ENCODE results near the gene PILRB. TPM values are rescaled to one million over a fixed set of nuclear protein-coding genes. Genes with fewer than 3 reads are reported as not detected.
"Not testable (repeated sequence)": the region's sequence is repeated elsewhere in the genome, so short reads cannot be mapped to it uniquely, and the experiment has no call there.

The PILRB gene
- 100 to 1,000 TPM in 2 of 4 donors, 10 to 100 TPM in 2; 80.0 to 239 (median 113) TPM for total RNA-seq

DNA sequence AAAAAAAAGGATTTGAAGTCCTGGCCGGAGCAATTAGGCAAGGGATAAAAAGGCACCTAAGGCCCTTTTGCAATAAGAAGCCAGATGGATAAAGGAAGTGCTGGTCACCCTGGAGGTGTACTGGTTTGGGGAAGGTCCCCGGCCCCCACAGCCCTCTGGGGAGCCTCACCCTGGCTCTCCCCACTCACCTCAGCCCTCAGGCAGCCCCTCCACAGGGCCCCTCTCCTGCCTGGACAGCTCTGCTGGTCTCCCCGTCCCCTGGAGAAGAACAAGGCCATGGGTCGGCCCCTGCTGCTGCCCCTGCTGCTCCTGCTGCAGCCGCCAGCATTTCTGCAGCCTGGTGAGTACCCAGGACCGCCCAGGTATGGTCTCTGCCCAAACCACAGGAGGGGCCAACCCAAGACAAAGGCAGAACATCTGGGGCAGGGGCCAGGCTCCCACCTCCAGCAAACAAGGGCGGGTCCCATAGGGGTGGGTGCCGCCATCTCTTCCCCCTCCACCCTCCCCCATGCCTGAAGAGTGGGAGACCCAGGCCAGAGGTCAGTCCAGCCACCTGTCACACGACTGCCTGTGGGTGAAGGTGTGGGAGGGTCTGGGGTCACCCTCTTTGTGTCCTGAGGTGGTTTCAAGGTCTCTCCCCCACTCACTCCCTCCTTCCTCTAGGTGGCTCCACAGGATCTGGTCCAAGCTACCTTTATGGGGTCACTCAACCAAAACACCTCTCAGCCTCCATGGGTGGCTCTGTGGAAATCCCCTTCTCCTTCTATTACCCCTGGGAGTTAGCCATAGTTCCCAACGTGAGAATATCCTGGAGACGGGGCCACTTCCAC, at the start of gene PILRB:
Gene PILRB (plus strand): TSS at position 91 of the 830 bp plus-strand sequence. CDS start 186 bp downstream, at position 277.
- Histone ChIP-seq H3K36me3 (peaks cover 0 to 74% (median 37%) of the 10 kb centered on the region in 4 donors), H3K4me3 (no peak within 1 kb of the TSS), H3K27me3 (no peaks in the 10 kb centered on the region), H3K27ac (no peak within 1 kb of the TSS), H3K9me3 (no peaks in the 10 kb centered on the region), H3K4me1 (no peaks in the 10 kb centered on the region)
- intact Hi-C loops (cut with DNase I; ENCODE audit: low total_unique reads) = no loop called here
- in situ Hi-C loops (cut with MboI; ENCODE audit: low pct_ligation_motif_present in 1 of 4, low pct_unique_long_range_greater_than_20kb in 1 of 4, low sequenced_read_pairs in 3 of 4) = no loop called here
- TF ChIP-seq EP300 (IDR thresholded peaks at IDR 0.05; ENCODE audit: low read depth) = no peak
- no peak for TF ChIP-seq POLR2A (IDR thresholded peaks at IDR 0.05)
- no peak for TF ChIP-seq POLR2AphosphoS5 (IDR thresholded peaks at IDR 0.05)
- no peak for TF ChIP-seq CTCF (IDR thresholded peaks at IDR 0.05)
- 77 to 91% methylated on average over 1 to 6 of the region's 11 CpGs for WGBS, 2 donors (ENCODE audit: low coverage in 1 of 2)
- no peak for DNase-seq

DNA sequence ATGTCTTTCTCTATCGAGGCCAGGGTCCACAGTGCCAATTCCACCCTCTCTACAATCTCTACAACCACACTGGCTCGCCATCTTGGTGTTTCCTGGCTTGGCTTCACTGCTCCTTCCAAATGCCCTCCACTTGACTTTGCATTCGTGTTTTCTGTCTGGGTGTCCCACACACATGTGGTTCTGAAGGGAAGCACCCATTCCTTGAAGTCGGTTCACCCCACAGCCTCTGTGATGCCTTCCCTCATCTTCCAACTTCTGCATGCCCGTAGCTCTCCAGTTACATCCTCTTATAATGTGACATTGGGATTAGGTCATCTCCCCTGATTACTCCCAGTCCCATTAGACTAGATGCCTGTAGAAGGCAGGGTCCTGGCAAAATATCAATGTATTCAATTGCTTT, 39.6 kb upstream of the PILRB start:
- 82 to 87% methylated on average over 4 to 5 of the region's 5 CpGs for WGBS, 2 donors (ENCODE audit: low coverage in 1 of 2)
- H3K9me3 ChIP-seq; DNase-seq; H3K27ac ChIP-seq; H3K36me3 ChIP-seq; H3K27me3 ChIP-seq; H3K4me3 ChIP-seq; intact Hi-C loops (cut with DNase I; ENCODE audit: low total_unique reads); in situ Hi-C loops (cut with MboI; ENCODE audit: low pct_ligation_motif_present in 1 of 4, low pct_unique_long_range_greater_than_20kb in 1 of 4, low sequenced_read_pairs in 3 of 4); H3K4me1 ChIP-seq: not testable (repeated sequence)

DNA sequence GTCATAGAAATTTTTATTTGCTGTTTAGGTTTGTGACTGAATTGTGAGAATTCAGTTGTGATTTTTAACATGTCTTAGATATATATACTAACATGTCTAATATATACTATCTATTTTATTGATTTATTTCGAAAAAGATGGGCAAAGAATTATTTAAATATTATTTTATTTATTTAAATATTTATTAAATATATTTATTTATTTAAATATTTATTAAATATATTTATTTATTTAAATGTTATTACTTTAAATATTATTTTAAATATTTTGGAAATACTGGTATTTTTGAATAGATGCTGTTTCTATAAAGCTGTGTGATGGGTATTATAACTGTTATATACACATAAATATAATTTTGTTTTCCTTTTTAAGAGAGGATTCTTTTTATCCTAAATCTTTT, 36.3 kb upstream of the PILRB start:
- intact Hi-C loops (cut with DNase I; ENCODE audit: low total_unique reads); H3K27me3 ChIP-seq; H3K9me3 ChIP-seq; DNase-seq; H3K36me3 ChIP-seq; H3K4me3 ChIP-seq; H3K27ac ChIP-seq; in situ Hi-C loops (cut with MboI; ENCODE audit: low pct_ligation_motif_present in 1 of 4, low pct_unique_long_range_greater_than_20kb in 1 of 4, low sequenced_read_pairs in 3 of 4); H3K4me1 ChIP-seq: not testable (repeated sequence)
- 97% methylated on average over 1 of the region's 1 CpG; no CpG with 5 or more reads in 1 of the 2 donors for WGBS, 2 donors (ENCODE audit: low coverage in 1 of 2)

GRCh38 chr7:100324194-100324593, 33.7 kb upstream of the PILRB start:
- H3K4me1 ChIP-seq; H3K27ac ChIP-seq; DNase-seq; in situ Hi-C loops (cut with MboI; ENCODE audit: low pct_ligation_motif_present in 1 of 4, low pct_unique_long_range_greater_than_20kb in 1 of 4, low sequenced_read_pairs in 3 of 4); H3K36me3 ChIP-seq; H3K27me3 ChIP-seq; H3K4me3 ChIP-seq; intact Hi-C loops (cut with DNase I; ENCODE audit: low total_unique reads); H3K9me3 ChIP-seq: not testable (repeated sequence)
- WGBS, 2 donors (ENCODE audit: low coverage in 1 of 2) = 91% methylated on average over 13 of the region's 13 CpGs; no CpG with 5 or more reads in 1 of the 2 donors

DNA sequence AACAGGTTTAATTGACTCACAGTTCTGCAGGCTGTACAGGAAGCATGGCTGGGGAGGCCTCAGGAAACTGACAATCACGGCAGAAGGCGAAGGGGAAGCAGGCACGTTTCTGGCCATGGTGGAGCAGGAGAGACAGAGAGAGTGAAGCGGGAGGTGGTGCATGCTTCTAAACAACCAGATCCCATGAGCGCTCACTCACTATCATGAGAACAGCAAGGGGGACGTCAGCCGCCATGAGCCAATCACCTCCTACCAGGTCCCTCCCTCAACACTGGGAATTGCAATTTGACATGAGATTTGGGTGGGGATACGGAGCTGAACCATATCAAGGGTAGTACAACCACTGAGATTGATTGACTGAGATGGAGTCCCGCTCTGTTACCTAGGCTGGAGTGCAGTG, 32.2 kb upstream of the PILRB start:
- H3K4me1 ChIP-seq; H3K9me3 ChIP-seq; H3K27me3 ChIP-seq; DNase-seq; H3K36me3 ChIP-seq; in situ Hi-C loops (cut with MboI; ENCODE audit: low pct_ligation_motif_present in 1 of 4, low pct_unique_long_range_greater_than_20kb in 1 of 4, low sequenced_read_pairs in 3 of 4); H3K27ac ChIP-seq; H3K4me3 ChIP-seq; intact Hi-C loops (cut with DNase I; ENCODE audit: low total_unique reads): not testable (repeated sequence)
- 89 to 100% methylated on average over 3 to 9 of the region's 9 CpGs for WGBS, 2 donors (ENCODE audit: low coverage in 1 of 2)

- H3K4me1 ChIP-seq; H3K36me3 ChIP-seq; in situ Hi-C loops (cut with MboI; ENCODE audit: low pct_ligation_motif_present in 1 of 4, low pct_unique_long_range_greater_than_20kb in 1 of 4, low sequenced_read_pairs in 3 of 4); H3K4me3 ChIP-seq; intact Hi-C loops (cut with DNase I; ENCODE audit: low total_unique reads); H3K9me3 ChIP-seq; H3K27ac ChIP-seq; DNase-seq; H3K27me3 ChIP-seq: not testable (repeated sequence)
- WGBS, 2 donors (ENCODE audit: low coverage in 1 of 2) = 97% methylated on average over 10 of the region's 11 CpGs; no CpG with 5 or more reads in 1 of the 2 donors
These were observed 31.0 kb upstream of the PILRB start for GRCh38 chr7:100326914-100327313.

Data from transverse colon (tissue), 4 donors.